ENCODE results near the gene ITPR3. TPM values are rescaled to one million over a fixed set of nuclear protein-coding genes. Genes with fewer than 3 reads are reported as not detected.

ITPR3 gene
- total RNA-seq, 1 experiment from 2014 or later: 9.8 TPM

GRCh38 chr6:33700391-33701050, 79.4 kb downstream of the ITPR3 start:
- DNase-seq (ENCODE audit: low spot score): peak; percentile 70

- DNase-seq (ENCODE audit: low spot score): peak; percentile 45
Measured at GRCh38 chr6:33702345-33702977, 81.3 kb downstream of the ITPR3 start.

GRCh38 chr6:33704215-33705066, 83.3 kb downstream of the ITPR3 start:
- no peak for DNase-seq (ENCODE audit: low spot score)

- DNase-seq (ENCODE audit: low spot score): no peak
Measured at GRCh38 chr6:33705268-33705885, 84.3 kb downstream of the ITPR3 start.

GRCh38 chr6:33705955-33706725, 85.0 kb downstream of the ITPR3 start:
- DNase-seq (ENCODE audit: low spot score): no peak

- no peak for DNase-seq (ENCODE audit: low spot score)
Measured at GRCh38 chr6:33707771-33708170, 86.6 kb downstream of the ITPR3 start.

GRCh38 chr6:33708516-33709204, 87.5 kb downstream of the ITPR3 start:
- no peak for DNase-seq (ENCODE audit: low spot score)

GRCh38 chr6:33709605-33710295, 88.6 kb downstream of the ITPR3 start:
- no peak for DNase-seq (ENCODE audit: low spot score)

- DNase-seq (ENCODE audit: low spot score): no peak
Measured at GRCh38 chr6:33710296-33711121, 89.4 kb downstream of the ITPR3 start.

GRCh38 chr6:33711140-33712129, 90.3 kb downstream of the ITPR3 start, which contains the start of gene UQCC2:
TSS of gene UQCC2 (minus strand) at chr6:33711700. CDS start at chr6:33711686, 14 bp downstream.
- peak; percentile 95 for DNase-seq (ENCODE audit: low spot score)

GRCh38 chr6:33712914-33713313, 91.8 kb downstream of the ITPR3 start:
- no peak for DNase-seq (ENCODE audit: low spot score)

GRCh38 chr6:33713786-33714185, 92.7 kb downstream of the ITPR3 start:
- no peak for DNase-seq (ENCODE audit: low spot score)

- DNase-seq (ENCODE audit: low spot score): no peak
Measured at GRCh38 chr6:33714385-33715040, 93.4 kb downstream of the ITPR3 start.

- DNase-seq (ENCODE audit: low spot score): no peak
Measured at GRCh38 chr6:33716379-33716778, 95.3 kb downstream of the ITPR3 start.

- no peak for DNase-seq (ENCODE audit: low spot score)
Measured at GRCh38 chr6:33716890-33717632, 95.9 kb downstream of the ITPR3 start.

- no peak for DNase-seq (ENCODE audit: low spot score)
Measured at GRCh38 chr6:33717934-33718455, 96.9 kb downstream of the ITPR3 start.
